Epithelial cell of proximal tubule (primary cell): ENCODE results near the gene PIK3R5. TPM values are rescaled to one million over a fixed set of nuclear protein-coding genes. Genes with fewer than 3 reads are reported as not detected.

ENCODE experiments used
- DNase-seq: peaks from one replicate; pipeline ENCODE4 v3.0.0-alpha.2; 2011; ENCODE audit warnings: low read depth
- H3K4me3 ChIP-seq: 2 replicates; pipeline ENCODE4 v1.5.1; 2011; ENCODE audit warnings: low read depth, mild to moderate bottlenecking, low read length
- total RNA-seq: library from RNA; depleted of rRNA; stranded (reverse); fragments of >200 nt; gene quantifications from 2 replicates; pipeline ENCODE4 v1.2.3, GENCODE V29; 2015
- TF ChIP-seq, protein P1 (sequence below): conservative IDR thresholded peaks from 2 replicates; pipeline ENCODE4 v1.5.1; 2012; ENCODE audit warnings: low read depth, mild to moderate bottlenecking, low read length

PIK3R5 gene
- total RNA-seq, 1 donor from 2014 or later, result 0.12 TPM

DNA sequence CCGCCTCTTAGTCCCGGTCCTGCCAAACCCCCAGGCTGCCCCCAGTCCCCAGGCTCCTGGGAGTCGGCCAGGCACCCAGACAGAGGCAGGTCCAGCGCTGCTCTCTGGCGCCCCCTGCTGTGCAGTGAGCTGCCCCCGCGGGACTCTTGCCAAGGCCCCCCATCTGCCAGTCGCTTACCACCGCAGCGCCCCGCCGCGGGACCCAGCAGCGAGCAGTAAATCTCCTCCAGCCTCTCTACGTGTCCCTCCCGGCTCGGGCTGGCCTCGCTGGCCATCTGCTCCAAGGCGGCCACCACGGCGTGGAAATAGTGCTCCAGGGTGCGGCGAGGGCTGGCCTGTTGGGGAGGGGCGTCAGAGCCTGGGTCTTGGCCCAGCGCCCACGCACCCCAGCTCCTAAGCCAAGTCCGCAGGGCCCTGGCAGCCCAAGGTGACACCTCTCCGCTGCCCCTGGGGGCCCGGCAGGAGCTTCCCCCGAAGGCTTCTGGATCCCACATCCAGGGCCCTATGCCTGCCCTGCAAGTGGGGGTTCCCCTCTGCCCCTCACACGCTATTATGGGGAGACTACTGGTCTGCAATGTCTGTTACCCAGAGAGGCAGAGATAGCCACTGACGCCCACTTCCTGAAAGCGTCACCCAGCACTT, 132.7 kb downstream of the PIK3R5 start:
- no peak overlapping the region for H3K4me3 ChIP-seq
- DNase-seq, result no peak
- TF ChIP-seq, protein P1, sequence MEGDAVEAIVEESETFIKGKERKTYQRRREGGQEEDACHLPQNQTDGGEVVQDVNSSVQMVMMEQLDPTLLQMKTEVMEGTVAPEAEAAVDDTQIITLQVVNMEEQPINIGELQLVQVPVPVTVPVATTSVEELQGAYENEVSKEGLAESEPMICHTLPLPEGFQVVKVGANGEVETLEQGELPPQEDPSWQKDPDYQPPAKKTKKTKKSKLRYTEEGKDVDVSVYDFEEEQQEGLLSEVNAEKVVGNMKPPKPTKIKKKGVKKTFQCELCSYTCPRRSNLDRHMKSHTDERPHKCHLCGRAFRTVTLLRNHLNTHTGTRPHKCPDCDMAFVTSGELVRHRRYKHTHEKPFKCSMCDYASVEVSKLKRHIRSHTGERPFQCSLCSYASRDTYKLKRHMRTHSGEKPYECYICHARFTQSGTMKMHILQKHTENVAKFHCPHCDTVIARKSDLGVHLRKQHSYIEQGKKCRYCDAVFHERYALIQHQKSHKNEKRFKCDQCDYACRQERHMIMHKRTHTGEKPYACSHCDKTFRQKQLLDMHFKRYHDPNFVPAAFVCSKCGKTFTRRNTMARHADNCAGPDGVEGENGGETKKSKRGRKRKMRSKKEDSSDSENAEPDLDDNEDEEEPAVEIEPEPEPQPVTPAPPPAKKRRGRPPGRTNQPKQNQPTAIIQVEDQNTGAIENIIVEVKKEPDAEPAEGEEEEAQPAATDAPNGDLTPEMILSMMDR, result peak; percentile 28

DNA sequence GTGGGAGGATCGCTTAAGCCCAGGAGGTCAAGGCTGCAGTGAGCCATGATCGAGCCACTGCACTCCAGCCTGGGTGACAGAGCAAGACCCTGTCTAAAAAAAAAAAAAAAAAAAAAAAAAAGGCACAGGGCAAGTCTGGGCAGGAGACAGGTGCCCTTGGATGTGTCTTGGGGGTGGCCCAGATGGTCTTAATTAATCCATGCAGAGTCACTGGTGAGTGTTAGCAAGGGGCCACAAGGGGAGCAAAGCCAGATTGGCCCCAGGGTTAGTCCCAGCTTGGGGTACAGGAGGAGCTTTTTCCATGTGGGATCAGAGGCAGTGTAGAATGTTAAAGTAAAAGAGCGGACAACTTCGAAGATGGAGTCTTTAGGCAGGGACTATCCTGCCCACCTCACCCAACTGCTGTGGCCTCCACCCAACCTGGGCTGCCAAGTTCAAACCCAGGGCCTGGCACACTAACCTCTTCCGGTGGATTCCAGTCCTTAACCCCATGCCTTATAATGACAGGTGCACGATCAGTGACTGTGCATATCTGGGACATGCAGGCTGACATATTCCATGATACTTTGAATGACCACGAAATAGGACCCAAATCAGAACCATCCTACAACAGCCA, 134.2 kb downstream of the PIK3R5 start:
- TF ChIP-seq, protein P1, result no peak
- H3K4me3 ChIP-seq, result no peak overlapping the region
- DNase-seq, result no peak

- DNase-seq, result no peak
- TF ChIP-seq, protein P1, result no peak
- no peak overlapping the region for H3K4me3 ChIP-seq
These were observed 135.4 kb downstream of the PIK3R5 start for GRCh38 chr17:8830141-8830540.

DNA sequence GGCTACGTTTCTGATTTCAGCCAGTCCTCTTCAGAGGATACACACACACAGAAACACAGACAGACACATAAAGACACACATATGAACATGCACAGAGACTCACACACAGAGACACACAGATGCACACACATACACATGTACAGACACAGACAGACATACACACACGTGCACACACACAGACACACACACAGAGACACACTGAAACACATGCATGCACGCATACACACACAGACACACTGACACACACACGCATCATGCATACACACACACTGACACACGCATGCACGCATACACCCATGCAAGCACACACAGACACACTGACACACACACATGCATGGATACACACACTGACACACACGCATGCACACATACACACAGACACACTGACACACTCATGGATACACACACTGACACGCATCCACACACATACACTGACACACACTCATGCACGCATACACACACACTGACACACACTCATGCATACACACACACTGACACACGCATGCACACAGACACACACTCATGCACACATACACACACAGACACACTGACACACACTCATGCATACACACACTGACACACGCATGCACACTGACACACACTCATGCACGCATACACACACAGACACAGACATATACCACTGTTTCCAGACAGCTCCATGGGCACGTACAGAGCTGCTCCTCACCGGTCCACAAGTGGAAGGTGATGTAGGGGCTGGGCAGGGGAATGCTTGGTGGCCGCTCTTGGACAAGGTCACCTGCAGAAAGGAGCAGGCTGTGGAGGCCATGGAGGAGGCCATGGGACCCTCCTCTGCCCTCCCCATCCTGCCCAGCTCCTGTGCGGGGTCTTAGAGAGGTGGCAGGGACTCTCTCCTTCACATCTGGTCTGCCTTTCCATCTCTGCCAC, 136.2 kb downstream of the PIK3R5 start:
- no peak overlapping the region for H3K4me3 ChIP-seq
- TF ChIP-seq, protein P1, result no peak
- DNase-seq, result no peak

Other genes with a start within 250 kb of the PIK3R5 start
- gene CCDC42, start 220.9 kb downstream of the PIK3R5 start, total RNA-seq, result not detected in 2 replicates
- gene SPDYE4, start 207.2 kb downstream of the PIK3R5 start, total RNA-seq, result not detected in 2 replicates
- gene MFSD6L, start 166.3 kb downstream of the PIK3R5 start, total RNA-seq, result 0.43 TPM in 1 of 2 replicates, not detected in the other
- not detected in 2 replicates for gene PIK3R6, start 98.0 kb downstream of the PIK3R5 start, total RNA-seq
- 1.2 and 1.3 TPM in 2 replicates for gene NTN1, start 55.8 kb upstream of the PIK3R5 start, total RNA-seq